CD14-positive monocyte (primary cell): ENCODE measurements around the gene ADAMTS17. TPM values are rescaled to one million over a fixed set of nuclear protein-coding genes. Genes with fewer than 3 reads are reported as not detected.
A peak's percentile ranks its signal among the peaks of the same experiment; 100 is the strongest.
"Not testable (repeated sequence)": the region's sequence is repeated elsewhere in the genome, so short reads cannot be mapped to it uniquely, and the experiment has no call there.

ENCODE experiments used
- DNase-seq, 3 donors: peaks; one replicate each; pipeline ENCODE4 v3.0.0-alpha.2; 2011 to 2022
- H2AFZ ChIP-seq: 2 replicates; pipeline ENCODE4 v1.6.0; 2012; ENCODE audit warnings: mild to moderate bottlenecking, low read depth, low read length, inconsistent platforms; ENCODE audit not compliant: insufficient read depth, poor library complexity, severe bottlenecking
- H3K27ac ChIP-seq, 2 donors: 1 replicate in 1 of 2; 2 replicates in 1 of 2; pipeline ENCODE4 v1.5.1; 2012 to 2013; ENCODE audit warnings: low read length in 2 of 2, control low read depth in 1 of 2, inconsistent platforms in 1 of 2, low read depth in 1 of 2, mild to moderate bottlenecking in 1 of 2
- H3K27me3 ChIP-seq, 2 donors: one replicate each; pipeline versions ENCODE4 v1.6.0 to v1.6.1; 2011 to 2013; ENCODE audit warnings: low read length in 2 of 2; ENCODE audit not compliant: control insufficient read depth in 2 of 2, insufficient read depth in 2 of 2
- H3K36me3 ChIP-seq, 2 donors: replicated peaks in 1 of 2; 1 replicate in 1 of 2; 2 replicates in 1 of 2; pipeline versions ENCODE4 v1.5.1 to v1.6.1; 2012 to 2013; ENCODE audit warnings: low read length in 2 of 2, control low read depth in 1 of 2, inconsistent platforms in 1 of 2, mild to moderate bottlenecking in 1 of 2; ENCODE audit not compliant: insufficient read depth in 2 of 2, control insufficient read depth in 1 of 2
- H3K4me1 ChIP-seq, 2 donors: 1 replicate in 1 of 2; 2 replicates in 1 of 2; pipeline versions ENCODE4 v1.5.1 to v1.6.1; 2012 to 2013; ENCODE audit warnings: low read length in 2 of 2, control low read depth in 1 of 2, inconsistent platforms in 1 of 2, mild to moderate bottlenecking in 1 of 2, moderate library complexity in 1 of 2; ENCODE audit not compliant: insufficient read depth in 2 of 2, control insufficient read depth in 1 of 2
- H3K4me2 ChIP-seq: replicated peaks from 2 replicates; pipeline ENCODE3; 2012; ENCODE audit warnings: low read length, moderate library complexity, mild to moderate bottlenecking; ENCODE audit not compliant: poor library complexity, severe bottlenecking; ENCODE audit errors: extremely low read depth
- H3K4me3 ChIP-seq, 3 experiments: fragments of 200-600 bp in 1 of 3; sonication (generic) in 1 of 3; replicated peaks in 1 of 3; 1 replicate in 2 of 3; 2 replicates in 1 of 3; pipeline ENCODE4 v1.5.1; 2011 to 2013; ENCODE audit warnings: low read length in 3 of 3, mild to moderate bottlenecking in 3 of 3, control low read depth in 2 of 3, low read depth in 2 of 3, inconsistent platforms in 1 of 3, moderate library complexity in 1 of 3
- H3K79me2 ChIP-seq: 2 replicates; pipeline ENCODE4 v1.6.0; 2012; ENCODE audit warnings: mild to moderate bottlenecking, control low read depth, inconsistent platforms, low read length, moderate library complexity; ENCODE audit not compliant: insufficient read depth
- H3K9ac ChIP-seq: 2 replicates; pipeline ENCODE4 v1.6.0; 2017; ENCODE audit warnings: low read length, mild to moderate bottlenecking; ENCODE audit not compliant: insufficient read depth, poor library complexity, severe bottlenecking
- H3K9me3 ChIP-seq, 2 donors: replicated peaks in 1 of 2; 1 replicate in 1 of 2; 2 replicates in 1 of 2; pipeline versions ENCODE4 v1.5.1 to v1.6.1; 2012 to 2013; ENCODE audit warnings: low read length in 2 of 2, control low read depth in 1 of 2; ENCODE audit not compliant: control insufficient read depth in 1 of 2, insufficient read depth in 1 of 2
- H4K20me1 ChIP-seq: 2 replicates; pipeline ENCODE4 v1.6.0; 2012; ENCODE audit warnings: mild to moderate bottlenecking, low read length, control low read depth, moderate library complexity; ENCODE audit not compliant: insufficient read depth
- H3K27ac Mint-ChIP-seq, 7 donors: one replicate each; pipeline ENCODE4 v1.8.0; 2020; ENCODE audit warnings: mild to moderate bottlenecking in 7 of 7, mixed read lengths in 7 of 7, moderate library complexity in 6 of 7, inconsistent platforms in 2 of 7
- H3K27me3 Mint-ChIP-seq, 3 donors: one replicate each; pipeline ENCODE4 v1.8.0; 2021 to 2022; ENCODE audit warnings: low read depth in 3 of 3, mild to moderate bottlenecking in 3 of 3, mixed read lengths in 3 of 3, moderate library complexity in 3 of 3, inconsistent platforms in 1 of 3
- H3K36me3 Mint-ChIP-seq, 2 donors: one replicate each; pipeline ENCODE4 v1.8.0; 2020; ENCODE audit warnings: mixed read lengths in 2 of 2, inconsistent platforms in 1 of 2, mild to moderate bottlenecking in 1 of 2
- H3K4me1 Mint-ChIP-seq: one replicate; pipeline ENCODE4 v1.8.0; 2020; ENCODE audit warnings: mild to moderate bottlenecking, mixed read lengths
- H3K4me3 Mint-ChIP-seq, 2 donors: one replicate each; pipeline ENCODE4 v1.8.0; 2020; ENCODE audit warnings: mild to moderate bottlenecking in 2 of 2, mixed read lengths in 2 of 2, moderate library complexity in 1 of 2
- H3K9me3 Mint-ChIP-seq, 7 donors: one replicate each; pipeline ENCODE4 v1.8.0; 2020 to 2022; ENCODE audit warnings: mixed read lengths in 7 of 7, mild to moderate bottlenecking in 6 of 7, moderate library complexity in 6 of 7, inconsistent platforms in 2 of 7
- CTCF ChIP-seq: fragments of 200-600 bp; IDR thresholded peaks from one replicate; pipeline ENCODE4 v1.8.0; 2022; ENCODE audit warnings: antibody characterized with exemption, mild to moderate bottlenecking
- WGBS: methylation state at CpG from one replicate; pipeline ENCODE4 v1.1.5; 2013; ENCODE audit warnings: missing lambda C conversion rate; ENCODE audit not compliant: insufficient coverage; 5-methylcytosine and 5-hydroxymethylcytosine counted together
- intact Hi-C, 2 donors: fragments of 100-400 bp; cut with micrococcal nuclease; formaldehyde crosslinking; loops; one replicate each; pipeline versions ENCODE4 v1.15.0 to v1.15.1; 2023
- polyA plus RNA-seq, 3 donors: library from polyadenylated mRNA; depleted of rRNA in 1 of 3; unstranded in 2 of 3; stranded (reverse) in 1 of 3; fragments of 300-500 nt in 2 of 3; fragments of >200 nt in 1 of 3; fragmentation: Illumina TruSeq in 2 of 3; gene quantifications; 1 replicate in 2 of 3; 2 replicates in 1 of 3; pipeline ENCODE4 v1.2.3, GENCODE V29; 2012 to 2021

Gene ADAMTS17
- polyA plus RNA-seq, 3 donors: 0.03 to 0.25 TPM; not detected in 1

- Mint-ChIP-seq H3K27me3 (peaks cover 60 to 83% (median 60%) of the 10 kb centered on the region in 3 donors), H3K4me3 (peak overlapping the region; percentile 69 to 84), H3K36me3 (peaks cover 0 to 3% of the 10 kb centered on the region in 2 donors), H3K4me1 (peaks cover 8% of the 10 kb centered on the region), H3K9me3 (peaks cover 0 to 11% (median 5%) of the 10 kb centered on the region in 7 donors), H3K27ac (no peak overlapping the region)
- H3K4me2 ChIP-seq: peak overlapping the region; percentile 97
- DNase-seq: no peak
- H3K79me2 ChIP-seq: no peaks in the 10 kb centered on the region
- 5% methylated on average over 41 of the region's 56 CpGs for WGBS
- intact Hi-C loops: loop anchor here in 1 of 2 donors (5.0 kb wide), 1 partner anchor 232 kb away; no protein-coding TSS in a partner anchor
- no peaks in the 10 kb centered on the region for H4K20me1 ChIP-seq
- no peaks in the 10 kb centered on the region for H3K36me3 ChIP-seq
- no peak for TF ChIP-seq CTCF
- H3K9me3 ChIP-seq: peaks cover 0 to 13% of the 10 kb centered on the region in 2 donors
- peaks cover 6 to 17% of the 10 kb centered on the region in 2 donors for H3K4me1 ChIP-seq
- peaks cover 46 to 76% of the 10 kb centered on the region in 2 donors for H3K27me3 ChIP-seq
- H3K9ac ChIP-seq: no peak overlapping the region
- H3K27ac ChIP-seq: no peak overlapping the region
- peak overlapping the region in 1 of 3 experiments; percentile 47 for H3K4me3 ChIP-seq
- H2AFZ ChIP-seq: no peak overlapping the region
Observed at GRCh38 chr15:100340721-100341238, 995 bp downstream of the ADAMTS17 start.

GRCh38 chr15:100339999-100340398 lies 1.8 kb downstream of the ADAMTS17 start:
- Histone ChIP-seq H3K4me1 (peaks cover 6 to 17% of the 10 kb centered on the region in 2 donors), H2AFZ (no peak overlapping the region), H3K27ac (no peak overlapping the region), H3K4me3 (no peak overlapping the region), H3K4me2 (no peak overlapping the region), H3K36me3 (no peaks in the 10 kb centered on the region), H3K79me2 (no peaks in the 10 kb centered on the region), H3K9me3 (peaks cover 0 to 13% of the 10 kb centered on the region in 2 donors), H3K9ac (no peak overlapping the region), H3K27me3 (peaks cover 45 to 68% of the 10 kb centered on the region in 2 donors), H4K20me1 (no peaks in the 10 kb centered on the region)
- intact Hi-C loops: loop anchor here (5.0 kb wide), 2 partner anchors 232 to 408 kb away; no protein-coding TSS in a partner anchor
- TF ChIP-seq CTCF: no peak
- Mint-ChIP-seq H3K27ac (no peak overlapping the region), H3K36me3 (peaks cover 0 to 3% of the 10 kb centered on the region in 2 donors), H3K9me3 (peaks cover 0 to 11% (median 5%) of the 10 kb centered on the region in 7 donors), H3K27me3 (peaks cover 55 to 86% (median 60%) of the 10 kb centered on the region in 3 donors), H3K4me1 (peaks cover 8% of the 10 kb centered on the region), H3K4me3 (peak overlapping the region; percentile 69 to 84)
- 97% methylated on average over 5 of the region's 12 CpGs for whole genome bisulfite sequencing
- no peak for DNase-seq

GRCh38 chr15:100339451-100339850 lies 2.3 kb downstream of the ADAMTS17 start:
- not testable (repeated sequence) for H3K27ac Mint-ChIP-seq, H4K20me1 ChIP-seq, H3K9ac ChIP-seq, H2AFZ ChIP-seq, DNase-seq, H3K36me3 ChIP-seq, H3K4me1 Mint-ChIP-seq, H3K27ac ChIP-seq, H3K4me2 ChIP-seq, H3K4me3 ChIP-seq, H3K79me2 ChIP-seq, H3K36me3 Mint-ChIP-seq
- Histone ChIP-seq H3K27me3 (peaks cover 40 to 64% of the 10 kb centered on the region in 2 donors), H3K9me3 (peaks cover 0 to 13% of the 10 kb centered on the region in 2 donors), H3K4me1 (peaks cover 6 to 17% of the 10 kb centered on the region in 2 donors)
- peaks cover 52 to 87% (median 58%) of the 10 kb centered on the region in 3 donors for H3K27me3 Mint-ChIP-seq
- H3K9me3 Mint-ChIP-seq: peaks cover 0 to 11% (median 5%) of the 10 kb centered on the region in 7 donors
- H3K4me3 Mint-ChIP-seq: peak overlapping the region in 1 of 2 donors; percentile 84
- 68% methylated on average over 2 of the region's 7 CpGs for WGBS
- intact Hi-C loops: loop anchor here (5.0 kb wide), 1 partner anchor 407 kb away; no protein-coding TSS in a partner anchor
